Kidney (tissue), 14 donors: ENCODE data around the gene AJAP1. TPM values are rescaled to one million over a fixed set of nuclear protein-coding genes. Genes with fewer than 3 reads are reported as not detected.

Experiments
- DNase-seq, 5 donors: peaks; one replicate each; pipeline ENCODE4 v3.0.0-alpha.2; 2013 to 2020
- FAIRE-seq: peaks from 2 replicates; lab custom pipeline; 2012; peaks lifted over from hg19 to GRCh38; lab: Jason Lieb, UNC
- H3K27ac ChIP-seq, 2 donors: one replicate each; pipeline ENCODE4 v1.7.0; 2013; ENCODE audit warnings: low read depth in 2 of 2, low read length in 2 of 2, inconsistent platforms in 1 of 2
- H3K27me3 ChIP-seq: one replicate; pipeline ENCODE4 v1.7.1; 2013; ENCODE audit warnings: low read length, inconsistent platforms; ENCODE audit not compliant: control insufficient read depth, insufficient read depth
- H3K36me3 ChIP-seq, 3 donors: one replicate each; pipeline versions ENCODE4 v1.7.0 to v1.7.1; 2013; ENCODE audit warnings: low read length in 3 of 3, control low read depth in 1 of 3, inconsistent platforms in 1 of 3; ENCODE audit not compliant: insufficient read depth in 3 of 3, control insufficient read depth in 2 of 3
- H3K4me1 ChIP-seq, 3 donors: one replicate each; pipeline versions ENCODE4 v1.7.0 to v1.7.1; 2013; ENCODE audit warnings: low read length in 3 of 3, inconsistent platforms in 1 of 3, low read depth in 1 of 3; ENCODE audit not compliant: control insufficient read depth in 2 of 3, insufficient read depth in 2 of 3
- H3K4me3 ChIP-seq, 3 donors: one replicate each; pipeline versions ENCODE4 v1.7.0 to v1.8.1; 2013; ENCODE audit warnings: low read length in 3 of 3, control low read depth in 1 of 3, inconsistent platforms in 1 of 3
- H3K9ac ChIP-seq, 3 donors: one replicate each; pipeline versions ENCODE4 v1.7.0 to v1.7.1; 2013; ENCODE audit warnings: low read length in 3 of 3, control low read depth in 1 of 3, inconsistent platforms in 1 of 3
- H3K9me3 ChIP-seq, 3 donors: one replicate each; pipeline versions ENCODE4 v1.7.0 to v1.7.1; 2013; ENCODE audit warnings: low read length in 3 of 3, control low read depth in 1 of 3, inconsistent platforms in 1 of 3; ENCODE audit not compliant: control insufficient read depth in 2 of 3, insufficient read depth in 1 of 3
- CTCF ChIP-seq: IDR thresholded peaks from 3 replicates; pipeline ENCODE4 v1.5.1; 2012; ENCODE audit warnings: mild to moderate bottlenecking, moderate library complexity, borderline replicate concordance; ENCODE audit not compliant: insufficient read depth; ENCODE audit errors: extremely low read depth
- intact Hi-C: fragments of 100-400 bp; cut with DNase I; formaldehyde crosslinking; loops from one replicate; pipeline ENCODE4 v1.11.1; 2022
- polyA plus RNA-seq: library from polyadenylated mRNA; stranded (reverse); fragments of 350-450 nt; fragmentation: Illumina TruSeq; extraction: RNeasy Lipid Tissue Mini Kit (QIAGEN cat#74804); gene quantifications from one replicate; pipeline ENCODE4 v1.2.3, GENCODE V29; 2014; ENCODE audit warnings: low read depth, low replicate concordance; ENCODE audit not compliant: insufficient read depth
- total RNA-seq: library from RNA; stranded (reverse); fragmentation: NEBNext Ultra II Directional; extraction: Animal tissue kit (Norgen Biotek cat#: 25700); gene quantifications from one replicate; pipeline ENCODE4 v1.2.1, GENCODE V29; 2021
- donor health status: control.
- donor health status: control.
- donor health status: control.
- donor health status: control.
- donor health status: control.
- donor health status: DM: yes; HTN: yes; CAD: no.
- donor health status: Normal renal cell carcinoma (clear cell type).

Gene AJAP1
- total and polyA plus RNA-seq, 2 donors from 2014 or later = 2.7 to 5.5 TPM

GRCh38 chr1:4697801-4698200 lies 43.4 kb downstream of the AJAP1 start:
- Histone ChIP-seq H3K4me3 (no peak overlapping the region), H3K27me3 (no peaks in the 10 kb centered on the region), H3K27ac (no peak overlapping the region), H3K36me3 (no peaks in the 10 kb centered on the region), H3K4me1 (no peaks in the 10 kb centered on the region), H3K9me3 (no peaks in the 10 kb centered on the region), H3K9ac (no peak overlapping the region)
- intact Hi-C loops = no loop called here
- FAIRE-seq (no peak), DNase-seq (peak in 1 of 5 donors; percentile 20)
- no peak for TF ChIP-seq CTCF

GRCh38 chr1:4698911-4699310 lies 44.5 kb downstream of the AJAP1 start:
- Histone ChIP-seq H3K9me3 (no peaks in the 10 kb centered on the region), H3K9ac (no peak overlapping the region), H3K4me1 (no peaks in the 10 kb centered on the region), H3K27me3 (no peaks in the 10 kb centered on the region), H3K36me3 (no peaks in the 10 kb centered on the region), H3K27ac (no peak overlapping the region), H3K4me3 (no peak overlapping the region)
- no peak for DNase-seq
- intact Hi-C loops = no loop called here
- FAIRE-seq = no peak
- no peak for TF ChIP-seq CTCF

GRCh38 chr1:4699376-4700301 lies 45.2 kb downstream of the AJAP1 start:
- H3K27ac ChIP-seq = no peak overlapping the region
- DNase-seq (peak in 1 of 5 donors; percentile 11), FAIRE-seq (no peak)
- TF ChIP-seq CTCF = no peak
- no peaks in the 10 kb centered on the region for H3K36me3 ChIP-seq
- no peak overlapping the region for H3K9ac ChIP-seq
- H3K27me3 ChIP-seq = no peaks in the 10 kb centered on the region
- no peaks in the 10 kb centered on the region for H3K4me1 ChIP-seq
- H3K9me3 ChIP-seq = no peaks in the 10 kb centered on the region
- H3K4me3 ChIP-seq = no peak overlapping the region
- intact Hi-C loops = no loop called here
